Stomach (tissue), 4 donors: ENCODE measurements around the gene RFTN1.

Experiments used
- CTCF ChIP-seq, 7 experiments: fragments of 450-650 bp in 4 of 7; fragments of 200-600 bp in 3 of 7; sonication (generic) in 3 of 7; IDR thresholded peaks; one replicate each; pipeline ENCODE4 v1.5.1; 2016 to 2019; ENCODE audit warnings: antibody characterized with exemption in 7 of 7, control low read depth in 2 of 7, mild to moderate bottlenecking in 1 of 7
- EP300 ChIP-seq: sonication (generic); formaldehyde crosslinking; IDR thresholded peaks from one replicate; pipeline ENCODE4 v1.6.1; 2017; ENCODE audit warnings: antibody characterized with exemption
- POLR2AphosphoS5 ChIP-seq, 3 donors: sonication (generic); formaldehyde crosslinking; IDR thresholded peaks; one replicate each; pipeline ENCODE4 v1.6.1; 2016; ENCODE audit warnings: antibody characterized with exemption in 3 of 3

GRCh38 chr3:16430717-16431630, 82.5 kb downstream of the RFTN1 start:
- TF ChIP-seq CTCF (IDR thresholded peaks at IDR 0.05) (no peak), EP300 (no peak), POLR2AphosphoS5 (IDR thresholded peaks at IDR 0.05) (no peak)
